ENCODE measurements around the gene HCST.

The HCST gene

DNA sequence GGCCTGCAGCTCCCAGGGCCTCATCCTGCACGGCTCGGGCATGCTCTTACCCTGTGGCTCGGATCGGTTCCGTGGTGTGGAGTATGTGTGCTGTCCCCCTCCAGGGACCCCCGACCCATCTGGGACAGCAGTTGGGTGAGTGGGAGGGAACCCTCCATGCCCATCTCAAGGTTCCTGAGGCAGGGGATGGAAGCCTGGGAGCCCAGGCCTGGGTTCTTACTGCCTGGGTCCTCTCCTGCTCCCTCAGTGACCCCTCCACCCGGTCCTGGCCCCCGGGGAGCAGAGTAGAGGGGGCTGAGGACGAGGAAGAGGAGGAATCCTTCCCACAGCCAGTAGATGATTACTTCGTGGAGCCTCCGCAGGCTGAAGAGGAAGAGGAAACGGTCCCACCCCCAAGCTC lies 30.7 kb upstream of the HCST start:
- Histone ChIP-seq H3K4me1 (ENCODE audit: control insufficient read depth, low read depth, low read length) (peaks cover 4% of the 10 kb centered on the region), H3K56ac (ENCODE audit: low read length) (no peak overlapping the region), H3K27me3 (ENCODE audit: insufficient read depth, low read length, poor library complexity) (no peaks in the 10 kb centered on the region), H2AK5ac (ENCODE audit: low read length) (no peak overlapping the region), H2BK120ac (ENCODE audit: low read depth, low read length) (no peak overlapping the region), H3K4me2 (ENCODE audit: low read length) (no peak overlapping the region), H2BK15ac (replicated peaks; ENCODE audit: low read depth) (no peak overlapping the region), H2BK5ac (ENCODE audit: low read length) (no peak overlapping the region), H3K9ac (ENCODE audit: low read length) (no peak overlapping the region), H3K4ac (ENCODE audit: low read depth, low read length) (no peak overlapping the region), H3K36me3 (ENCODE audit: control insufficient read depth, insufficient read depth, low read length) (no peaks in the 10 kb centered on the region), H3K27ac (ENCODE audit: low read depth, low read length) (no peak overlapping the region), H4K8ac (ENCODE audit: low read depth, low read length) (no peak overlapping the region), H3K79me2 (ENCODE audit: control insufficient read depth, insufficient read depth, low read length) (no peaks in the 10 kb centered on the region), H3K4me3 (ENCODE audit: low read length) (no peak overlapping the region), H3K79me1 (ENCODE audit: low read length) (no peaks in the 10 kb centered on the region), H3K18ac (ENCODE audit: low read length) (no peak overlapping the region), H3K23ac (ENCODE audit: low read length) (no peak overlapping the region), H4K5ac (ENCODE audit: low read length) (no peak overlapping the region)
- no CpG with 5 or more reads among the region's 12 CpGs for WGBS (ENCODE audit: extremely low coverage, insufficient coverage, low lambda C conversion rate)
- DNase-seq = no peak

DNA sequence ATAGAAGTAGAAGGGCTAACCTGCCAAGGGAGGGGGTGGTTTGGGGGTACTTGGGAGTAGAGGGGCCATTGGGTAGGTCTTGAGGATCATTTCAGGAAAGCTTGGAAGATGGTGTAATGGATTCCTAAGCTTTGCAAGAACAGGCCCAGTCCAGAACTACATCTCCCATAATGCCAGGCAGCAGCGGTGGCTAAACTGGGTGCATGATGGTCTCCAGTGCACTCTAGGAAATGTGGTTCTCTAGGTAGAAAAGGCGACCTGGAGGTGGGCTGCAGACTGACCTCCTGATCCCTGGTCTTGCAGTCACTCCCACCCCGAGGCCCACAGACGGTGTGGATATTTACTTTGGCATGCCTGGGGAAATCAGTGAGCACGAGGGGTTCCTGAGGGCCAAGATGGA lies 30.1 kb upstream of the HCST start:
- H3K4me3 ChIP-seq (ENCODE audit: low read length) = no peak overlapping the region
- H3K4ac ChIP-seq (ENCODE audit: low read depth, low read length) = no peak overlapping the region
- peak; percentile 49 for DNase-seq
- WGBS (ENCODE audit: extremely low coverage, insufficient coverage, low lambda C conversion rate) = no CpG with 5 or more reads among the region's 5 CpGs
- H2BK5ac ChIP-seq (ENCODE audit: low read length) = no peak overlapping the region
- H3K27me3 ChIP-seq (ENCODE audit: insufficient read depth, low read length, poor library complexity) = no peaks in the 10 kb centered on the region
- H4K8ac ChIP-seq (ENCODE audit: low read depth, low read length) = no peak overlapping the region
- H4K5ac ChIP-seq (ENCODE audit: low read length) = no peak overlapping the region
- H3K23ac ChIP-seq (ENCODE audit: low read length) = no peak overlapping the region
- no peak overlapping the region for H3K9ac ChIP-seq (ENCODE audit: low read length)
- H3K36me3 ChIP-seq (ENCODE audit: control insufficient read depth, insufficient read depth, low read length) = no peaks in the 10 kb centered on the region
- no peak overlapping the region for H2BK120ac ChIP-seq (ENCODE audit: low read depth, low read length)
- no peak overlapping the region for H2AK5ac ChIP-seq (ENCODE audit: low read length)
- no peak overlapping the region for H3K18ac ChIP-seq (ENCODE audit: low read length)
- no peak overlapping the region for H3K27ac ChIP-seq (ENCODE audit: low read depth, low read length)
- no peak overlapping the region for H2BK15ac ChIP-seq (replicated peaks; ENCODE audit: low read depth)
- no peaks in the 10 kb centered on the region for H3K79me2 ChIP-seq (ENCODE audit: control insufficient read depth, insufficient read depth, low read length)
- no peak overlapping the region for H3K4me2 ChIP-seq (ENCODE audit: low read length)
- peaks cover 4% of the 10 kb centered on the region for H3K4me1 ChIP-seq (ENCODE audit: control insufficient read depth, low read depth, low read length)
- H3K56ac ChIP-seq (ENCODE audit: low read length) = no peak overlapping the region
- no peaks in the 10 kb centered on the region for H3K79me1 ChIP-seq (ENCODE audit: low read length)

DNA sequence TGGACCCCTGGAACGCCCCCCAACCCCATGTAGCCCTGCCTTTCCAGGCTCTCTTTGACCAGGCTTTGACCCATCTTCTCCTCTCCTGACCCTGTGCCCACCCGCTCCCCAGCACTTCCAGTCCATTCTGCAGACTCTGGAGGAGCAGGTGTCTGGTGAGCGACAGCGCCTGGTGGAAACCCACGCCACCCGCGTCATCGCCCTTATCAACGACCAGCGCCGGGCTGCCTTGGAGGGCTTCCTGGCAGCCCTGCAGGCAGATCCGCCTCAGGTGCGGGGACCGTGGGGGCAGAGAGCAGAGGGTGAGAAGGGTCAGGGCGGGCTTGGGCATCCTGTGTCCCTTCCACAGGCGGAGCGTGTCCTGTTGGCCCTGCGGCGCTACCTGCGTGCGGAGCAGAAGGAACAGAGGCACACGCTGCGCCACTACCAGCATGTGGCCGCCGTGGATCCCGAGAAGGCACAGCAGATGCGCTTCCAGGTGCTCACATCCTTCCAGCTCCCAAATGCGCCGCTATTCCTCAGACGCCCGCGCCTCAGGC lies 27.9 kb upstream of the HCST start:
- Histone ChIP-seq H2AK5ac (ENCODE audit: low read length) (no peak overlapping the region), H4K5ac (ENCODE audit: low read length) (no peak overlapping the region), H2BK120ac (ENCODE audit: low read depth, low read length) (no peak overlapping the region), H3K9ac (ENCODE audit: low read length) (no peak overlapping the region), H4K8ac (ENCODE audit: low read depth, low read length) (no peak overlapping the region), H3K79me1 (ENCODE audit: low read length) (no peaks in the 10 kb centered on the region), H3K4me2 (ENCODE audit: low read length) (no peak overlapping the region), H3K4me1 (ENCODE audit: control insufficient read depth, low read depth, low read length) (no peaks in the 10 kb centered on the region), H3K79me2 (ENCODE audit: control insufficient read depth, insufficient read depth, low read length) (no peaks in the 10 kb centered on the region), H3K27me3 (ENCODE audit: insufficient read depth, low read length, poor library complexity) (no peaks in the 10 kb centered on the region), H3K4ac (ENCODE audit: low read depth, low read length) (no peak overlapping the region), H2BK15ac (replicated peaks; ENCODE audit: low read depth) (no peak overlapping the region), H3K18ac (ENCODE audit: low read length) (no peak overlapping the region), H3K56ac (ENCODE audit: low read length) (no peak overlapping the region), H2BK5ac (ENCODE audit: low read length) (no peak overlapping the region), H3K23ac (ENCODE audit: low read length) (no peak overlapping the region), H3K4me3 (ENCODE audit: low read length) (no peak overlapping the region), H3K27ac (ENCODE audit: low read depth, low read length) (no peak overlapping the region), H3K36me3 (ENCODE audit: control insufficient read depth, insufficient read depth, low read length) (no peaks in the 10 kb centered on the region)
- no peak for DNase-seq
- WGBS (ENCODE audit: extremely low coverage, insufficient coverage, low lambda C conversion rate) = no CpG with 5 or more reads among the region's 32 CpGs

GRCh38 chr19:35879068-35879467 lies 23.3 kb upstream of the HCST start:
- no peak overlapping the region for H3K4me2 ChIP-seq (ENCODE audit: low read length)
- H3K4ac ChIP-seq (ENCODE audit: low read depth, low read length) = no peak overlapping the region
- no peak overlapping the region for H2BK15ac ChIP-seq (replicated peaks; ENCODE audit: low read depth)
- no peak overlapping the region for H3K4me3 ChIP-seq (ENCODE audit: low read length)
- no peak overlapping the region for H4K8ac ChIP-seq (ENCODE audit: low read depth, low read length)
- no peak overlapping the region for H2BK120ac ChIP-seq (ENCODE audit: low read depth, low read length)
- no peak overlapping the region for H3K18ac ChIP-seq (ENCODE audit: low read length)
- H2AK5ac ChIP-seq (ENCODE audit: low read length) = no peak overlapping the region
- H3K27ac ChIP-seq (ENCODE audit: low read depth, low read length) = no peak overlapping the region
- no peak overlapping the region for H3K23ac ChIP-seq (ENCODE audit: low read length)
- no peak overlapping the region for H4K5ac ChIP-seq (ENCODE audit: low read length)
- WGBS (ENCODE audit: extremely low coverage, insufficient coverage, low lambda C conversion rate) = no CpG with 5 or more reads among the region's 23 CpGs
- no peak overlapping the region for H2BK5ac ChIP-seq (ENCODE audit: low read length)
- no peak overlapping the region for H3K56ac ChIP-seq (ENCODE audit: low read length)
- no peak for DNase-seq
- no peaks in the 10 kb centered on the region for H3K79me2 ChIP-seq (ENCODE audit: control insufficient read depth, insufficient read depth, low read length)
- no peaks in the 10 kb centered on the region for H3K27me3 ChIP-seq (ENCODE audit: insufficient read depth, low read length, poor library complexity)
- no peaks in the 10 kb centered on the region for H3K79me1 ChIP-seq (ENCODE audit: low read length)
- H3K9ac ChIP-seq (ENCODE audit: low read length) = no peak overlapping the region
- no peaks in the 10 kb centered on the region for H3K4me1 ChIP-seq (ENCODE audit: control insufficient read depth, low read depth, low read length)
- H3K36me3 ChIP-seq (ENCODE audit: control insufficient read depth, insufficient read depth, low read length) = no peaks in the 10 kb centered on the region

- H3K4me1 ChIP-seq (ENCODE audit: control insufficient read depth, low read depth, low read length) = no peaks in the 10 kb centered on the region
- no peaks in the 10 kb centered on the region for H3K79me2 ChIP-seq (ENCODE audit: control insufficient read depth, insufficient read depth, low read length)
- no peak overlapping the region for H2AK5ac ChIP-seq (ENCODE audit: low read length)
- no CpG with 5 or more reads among the region's 28 CpGs for WGBS (ENCODE audit: extremely low coverage, insufficient coverage, low lambda C conversion rate)
- DNase-seq = peak; percentile 93
- H3K18ac ChIP-seq (ENCODE audit: low read length) = no peak overlapping the region
- H2BK120ac ChIP-seq (ENCODE audit: low read depth, low read length) = no peak overlapping the region
- no peak overlapping the region for H3K56ac ChIP-seq (ENCODE audit: low read length)
- H2BK5ac ChIP-seq (ENCODE audit: low read length) = no peak overlapping the region
- H4K8ac ChIP-seq (ENCODE audit: low read depth, low read length) = no peak overlapping the region
- H3K9ac ChIP-seq (ENCODE audit: low read length) = no peak overlapping the region
- no peak overlapping the region for H3K4ac ChIP-seq (ENCODE audit: low read depth, low read length)
- no peak overlapping the region for H3K4me2 ChIP-seq (ENCODE audit: low read length)
- H3K27me3 ChIP-seq (ENCODE audit: insufficient read depth, low read length, poor library complexity) = no peaks in the 10 kb centered on the region
- H3K4me3 ChIP-seq (ENCODE audit: low read length) = no peak overlapping the region
- no peak overlapping the region for H2BK15ac ChIP-seq (replicated peaks; ENCODE audit: low read depth)
- no peak overlapping the region for H3K27ac ChIP-seq (ENCODE audit: low read depth, low read length)
- H4K5ac ChIP-seq (ENCODE audit: low read length) = no peak overlapping the region
- H3K36me3 ChIP-seq (ENCODE audit: control insufficient read depth, insufficient read depth, low read length) = no peaks in the 10 kb centered on the region
- H3K23ac ChIP-seq (ENCODE audit: low read length) = no peak overlapping the region
- no peaks in the 10 kb centered on the region for H3K79me1 ChIP-seq (ENCODE audit: low read length)
These were observed 22.5 kb upstream of the HCST start for GRCh38 chr19:35879770-35880317.

Data from mesendoderm (in vitro differentiated cells).